ENCODE measurements around the gene MLIP. TPM values are rescaled to one million over a fixed set of nuclear protein-coding genes. Genes with fewer than 3 reads are reported as not detected.

Gene MLIP
- total RNA-seq, 4 donors from 2014 or later = 3.1 to 16.7 (median 12.2) TPM

- no peaks in the 10 kb centered on the region for H3K27me3 ChIP-seq
- 84% methylated on average over 1 of the region's 1 CpG for WGBS
- no peaks in the 10 kb centered on the region for H3K9me3 ChIP-seq
- DNase-seq (ENCODE audit: low spot score in 2 of 2) = no peak
- H3K4me3 ChIP-seq = no peak overlapping the region
- H3K4me1 ChIP-seq = no peaks in the 10 kb centered on the region
- H3K27ac ChIP-seq = no peak overlapping the region
- TF ChIP-seq CTCF (IDR thresholded peaks at IDR 0.05) (no peak), POLR2AphosphoS5 (IDR thresholded peaks at IDR 0.05) (no peak), EP300 (IDR thresholded peaks at IDR 0.05) (no peak), POLR2A (IDR thresholded peaks at IDR 0.05) (no peak)
- H3K36me3 ChIP-seq = no peaks in the 10 kb centered on the region
Measured at GRCh38 chr6:54214286-54214685, 103.0 kb downstream of the MLIP start.

- TF ChIP-seq EP300 (IDR thresholded peaks at IDR 0.05) (no peak), POLR2A (IDR thresholded peaks at IDR 0.05) (no peak), CTCF (IDR thresholded peaks at IDR 0.05) (no peak), POLR2AphosphoS5 (IDR thresholded peaks at IDR 0.05) (no peak)
- no peaks in the 10 kb centered on the region for H3K9me3 ChIP-seq
- H3K4me3 ChIP-seq = no peak overlapping the region
- H3K36me3 ChIP-seq = no peaks in the 10 kb centered on the region
- no peak for DNase-seq (ENCODE audit: low spot score in 2 of 2)
- H3K27me3 ChIP-seq = no peaks in the 10 kb centered on the region
- no peak overlapping the region for H3K27ac ChIP-seq
- no peaks in the 10 kb centered on the region for H3K4me1 ChIP-seq
Measured at GRCh38 chr6:54216336-54216735, 105.1 kb downstream of the MLIP start.

- Histone ChIP-seq H3K27me3 (no peaks in the 10 kb centered on the region), H3K4me1 (no peaks in the 10 kb centered on the region), H3K4me3 (no peak overlapping the region), H3K27ac (no peak overlapping the region), H3K36me3 (no peaks in the 10 kb centered on the region), H3K9me3 (no peaks in the 10 kb centered on the region)
- TF ChIP-seq POLR2A (IDR thresholded peaks at IDR 0.05) (no peak), CTCF (IDR thresholded peaks at IDR 0.05) (no peak), EP300 (IDR thresholded peaks at IDR 0.05) (no peak), POLR2AphosphoS5 (IDR thresholded peaks at IDR 0.05) (no peak)
- 40% methylated on average over 3 of the region's 3 CpGs for WGBS
- no peak for DNase-seq (ENCODE audit: low spot score in 2 of 2)
Measured at GRCh38 chr6:54217018-54217417, 105.8 kb downstream of the MLIP start.

- Histone ChIP-seq H3K4me1 (no peaks in the 10 kb centered on the region), H3K4me3 (no peak overlapping the region), H3K27ac (no peak overlapping the region), H3K36me3 (no peaks in the 10 kb centered on the region), H3K27me3 (no peaks in the 10 kb centered on the region), H3K9me3 (no peaks in the 10 kb centered on the region)
- no peak for DNase-seq (ENCODE audit: low spot score in 2 of 2)
- TF ChIP-seq EP300 (IDR thresholded peaks at IDR 0.05) (no peak), CTCF (IDR thresholded peaks at IDR 0.05) (no peak), POLR2AphosphoS5 (IDR thresholded peaks at IDR 0.05) (no peak), POLR2A (IDR thresholded peaks at IDR 0.05) (no peak)
- WGBS = 91% methylated on average over 1 of the region's 1 CpG
Measured at GRCh38 chr6:54222217-54222616, 111.0 kb downstream of the MLIP start.

GRCh38 chr6:54232703-54233102 lies 121.5 kb downstream of the MLIP start:
- no peaks in the 10 kb centered on the region for H3K36me3 ChIP-seq
- WGBS = 70% methylated on average over 1 of the region's 1 CpG
- H3K27ac ChIP-seq = no peak overlapping the region
- no peaks in the 10 kb centered on the region for H3K9me3 ChIP-seq
- DNase-seq (ENCODE audit: low spot score in 2 of 2) = no peak
- TF ChIP-seq POLR2A (IDR thresholded peaks at IDR 0.05) (no peak), EP300 (IDR thresholded peaks at IDR 0.05) (no peak), POLR2AphosphoS5 (IDR thresholded peaks at IDR 0.05) (no peak), CTCF (IDR thresholded peaks at IDR 0.05) (no peak)
- H3K4me1 ChIP-seq = no peaks in the 10 kb centered on the region
- H3K27me3 ChIP-seq = no peaks in the 10 kb centered on the region
- H3K4me3 ChIP-seq = no peak overlapping the region

All from suprapubic skin (tissue), 4 donors.